Glutamatergic neuron (in vitro differentiated cells): ENCODE data around the gene MYRF. TPM values are rescaled to one million over a fixed set of nuclear protein-coding genes. Genes with fewer than 3 reads are reported as not detected.

ENCODE experiments used
- DNase-seq: peaks from one replicate; pipeline ENCODE4 v3.0.0; 2022
- H3K27ac Mint-ChIP-seq: one replicate; pipeline ENCODE4 v1.8.0; 2020; ENCODE audit warnings: mild to moderate bottlenecking, mixed read lengths, inconsistent platforms; ENCODE audit not compliant: unreplicated experiment
- H3K27me3 Mint-ChIP-seq: one replicate; pipeline ENCODE4 v1.8.0; 2020; ENCODE audit warnings: mild to moderate bottlenecking, moderate library complexity, mixed read lengths, inconsistent platforms; ENCODE audit not compliant: unreplicated experiment
- H3K36me3 Mint-ChIP-seq: one replicate; pipeline ENCODE4 v1.8.0; 2020; ENCODE audit warnings: mild to moderate bottlenecking, mixed read lengths, inconsistent platforms; ENCODE audit not compliant: unreplicated experiment
- H3K4me1 Mint-ChIP-seq: one replicate; pipeline ENCODE4 v1.8.0; 2020; ENCODE audit warnings: mild to moderate bottlenecking, low read depth, mixed read lengths, inconsistent platforms; ENCODE audit not compliant: unreplicated experiment
- H3K4me3 Mint-ChIP-seq: one replicate; pipeline ENCODE4 v1.8.0; 2020; ENCODE audit warnings: mild to moderate bottlenecking, mixed read lengths, inconsistent platforms; ENCODE audit not compliant: unreplicated experiment
- H3K9me3 Mint-ChIP-seq: one replicate; pipeline ENCODE4 v1.8.0; 2020; ENCODE audit warnings: mild to moderate bottlenecking, moderate library complexity, mixed read lengths, inconsistent platforms; ENCODE audit not compliant: unreplicated experiment
- total RNA-seq: library from RNA; stranded (reverse); fragmentation: NEBNext Ultra II Directional; extraction: Animal tissue kit (Norgen Biotek cat#: 25700); gene quantifications from one replicate; pipeline ENCODE4 v1.2.1, GENCODE V29; 2021; ENCODE audit not compliant: unreplicated experiment
- TF ChIP-seq, protein P1 (sequence below): fragments of 200-600 bp; sonication (generic); IDR thresholded peaks from one replicate; pipeline ENCODE4 v1.5.0; 2021; ENCODE audit not compliant: partially characterized antibody, unreplicated experiment

Gene MYRF
- total RNA-seq, 1 donor from 2014 or later, result 0.29 TPM

DNA sequence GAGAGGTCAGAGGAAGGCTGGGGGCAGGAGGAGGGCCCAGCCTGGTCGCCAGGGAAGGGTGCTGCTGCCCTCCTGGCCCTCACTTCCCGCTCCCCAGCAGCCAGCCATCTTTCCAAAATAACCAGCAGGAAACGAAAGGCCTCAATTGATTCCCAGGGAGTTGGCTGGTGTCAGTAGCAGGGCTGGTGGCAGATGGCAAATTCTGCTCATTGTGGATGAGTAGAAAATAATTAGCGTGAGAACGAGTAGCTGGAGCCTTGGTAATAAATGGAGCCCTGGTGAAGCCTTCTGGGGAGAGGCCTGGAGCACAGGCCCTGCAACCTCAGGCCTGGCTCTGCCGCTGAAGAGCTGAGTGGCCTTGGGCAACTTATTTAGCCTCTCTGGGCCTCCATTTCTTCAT is 40.9 kb upstream of the MYRF start:
- Mint-ChIP-seq H3K36me3 (no peaks in the 10 kb centered on the region), H3K4me3 (peak overlapping the region; percentile 59), H3K27ac (peak overlapping the region; percentile 93), H3K4me1 (peaks cover 55% of the 10 kb centered on the region), H3K27me3 (peaks cover 11% of the 10 kb centered on the region), H3K9me3 (peaks cover 12% of the 10 kb centered on the region)
- TF ChIP-seq, protein P1, sequence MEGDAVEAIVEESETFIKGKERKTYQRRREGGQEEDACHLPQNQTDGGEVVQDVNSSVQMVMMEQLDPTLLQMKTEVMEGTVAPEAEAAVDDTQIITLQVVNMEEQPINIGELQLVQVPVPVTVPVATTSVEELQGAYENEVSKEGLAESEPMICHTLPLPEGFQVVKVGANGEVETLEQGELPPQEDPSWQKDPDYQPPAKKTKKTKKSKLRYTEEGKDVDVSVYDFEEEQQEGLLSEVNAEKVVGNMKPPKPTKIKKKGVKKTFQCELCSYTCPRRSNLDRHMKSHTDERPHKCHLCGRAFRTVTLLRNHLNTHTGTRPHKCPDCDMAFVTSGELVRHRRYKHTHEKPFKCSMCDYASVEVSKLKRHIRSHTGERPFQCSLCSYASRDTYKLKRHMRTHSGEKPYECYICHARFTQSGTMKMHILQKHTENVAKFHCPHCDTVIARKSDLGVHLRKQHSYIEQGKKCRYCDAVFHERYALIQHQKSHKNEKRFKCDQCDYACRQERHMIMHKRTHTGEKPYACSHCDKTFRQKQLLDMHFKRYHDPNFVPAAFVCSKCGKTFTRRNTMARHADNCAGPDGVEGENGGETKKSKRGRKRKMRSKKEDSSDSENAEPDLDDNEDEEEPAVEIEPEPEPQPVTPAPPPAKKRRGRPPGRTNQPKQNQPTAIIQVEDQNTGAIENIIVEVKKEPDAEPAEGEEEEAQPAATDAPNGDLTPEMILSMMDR, result no peak
- peak; percentile 75 for DNase-seq

DNA sequence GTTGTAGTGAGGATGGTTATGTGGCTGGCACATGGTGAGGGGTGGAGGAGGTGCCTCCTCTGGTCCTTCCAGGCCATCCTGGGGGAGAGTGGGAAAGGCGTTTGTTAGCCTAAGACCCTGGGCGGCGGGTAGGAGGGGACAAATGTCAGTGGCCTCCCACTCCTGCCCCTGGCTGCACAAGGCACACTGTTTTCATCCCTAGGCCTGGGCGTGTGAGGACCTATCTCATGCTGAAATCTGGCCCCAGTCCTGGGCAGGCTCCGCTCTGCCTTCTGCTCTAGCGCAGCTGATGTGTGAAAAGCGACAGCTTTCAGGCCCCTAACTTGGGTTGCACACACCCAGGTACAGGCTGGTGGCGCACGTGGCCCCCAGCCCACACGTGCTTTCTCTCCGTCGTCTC is 40.1 kb upstream of the MYRF start:
- TF ChIP-seq, protein P1, result no peak
- Mint-ChIP-seq H3K27ac (peak overlapping the region; percentile 93), H3K9me3 (peaks cover 12% of the 10 kb centered on the region), H3K27me3 (peaks cover 10% of the 10 kb centered on the region), H3K4me1 (peaks cover 49% of the 10 kb centered on the region), H3K4me3 (no peak overlapping the region), H3K36me3 (no peaks in the 10 kb centered on the region)
- DNase-seq, result no peak

DNA sequence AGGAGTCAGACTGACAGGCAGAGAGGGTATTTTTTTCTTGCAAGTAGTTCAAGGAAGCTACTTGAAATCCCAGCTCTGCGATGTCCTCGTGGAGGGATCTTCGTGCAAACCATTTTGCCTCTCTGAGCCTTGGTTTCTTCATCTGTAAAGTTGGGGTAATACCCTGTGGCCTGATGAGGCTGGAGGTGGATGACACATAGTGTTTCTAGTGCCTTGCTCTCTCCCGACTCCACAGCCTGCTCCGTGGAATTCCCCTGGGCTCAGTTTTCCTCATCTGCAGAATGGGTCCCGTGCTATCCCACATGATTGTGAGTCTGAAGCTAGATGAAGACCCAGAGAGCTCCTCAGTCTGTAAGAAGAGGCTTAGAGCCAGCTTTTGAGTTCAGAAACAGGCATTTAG is 39.6 kb upstream of the MYRF start:
- H3K36me3 Mint-ChIP-seq, result no peaks in the 10 kb centered on the region
- peaks cover 12% of the 10 kb centered on the region for H3K9me3 Mint-ChIP-seq
- peaks cover 9% of the 10 kb centered on the region for H3K27me3 Mint-ChIP-seq
- no peak for DNase-seq
- H3K4me3 Mint-ChIP-seq, result no peak overlapping the region
- TF ChIP-seq, protein P1, result no peak
- H3K27ac Mint-ChIP-seq, result peak overlapping the region; percentile 93
- H3K4me1 Mint-ChIP-seq, result peaks cover 48% of the 10 kb centered on the region

DNA sequence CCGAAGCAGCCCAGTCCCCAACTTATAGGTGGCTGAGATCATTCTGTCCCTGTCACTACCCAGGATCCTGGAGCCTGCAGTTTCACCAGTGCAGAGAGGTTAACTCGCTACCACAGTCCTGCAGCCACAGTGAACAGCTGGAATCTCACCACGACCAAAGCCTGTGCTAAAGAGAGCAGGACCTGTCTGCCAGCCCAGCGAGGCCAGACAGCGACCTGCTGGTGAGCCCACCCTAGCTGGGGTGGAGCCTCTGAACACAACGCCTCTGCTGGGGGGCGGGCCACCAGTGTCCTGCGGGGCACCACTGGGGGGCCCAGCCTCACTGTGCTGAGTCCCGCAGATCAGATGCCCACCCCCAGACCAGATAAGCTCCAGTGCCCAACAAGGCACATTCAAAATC is 39.0 kb upstream of the MYRF start:
- H3K27ac Mint-ChIP-seq, result peak overlapping the region; percentile 62
- DNase-seq, result no peak
- H3K9me3 Mint-ChIP-seq, result peaks cover 12% of the 10 kb centered on the region
- no peak overlapping the region for H3K4me3 Mint-ChIP-seq
- peaks cover 9% of the 10 kb centered on the region for H3K27me3 Mint-ChIP-seq
- H3K4me1 Mint-ChIP-seq, result peaks cover 50% of the 10 kb centered on the region
- no peaks in the 10 kb centered on the region for H3K36me3 Mint-ChIP-seq
- TF ChIP-seq, protein P1, result no peak

DNA sequence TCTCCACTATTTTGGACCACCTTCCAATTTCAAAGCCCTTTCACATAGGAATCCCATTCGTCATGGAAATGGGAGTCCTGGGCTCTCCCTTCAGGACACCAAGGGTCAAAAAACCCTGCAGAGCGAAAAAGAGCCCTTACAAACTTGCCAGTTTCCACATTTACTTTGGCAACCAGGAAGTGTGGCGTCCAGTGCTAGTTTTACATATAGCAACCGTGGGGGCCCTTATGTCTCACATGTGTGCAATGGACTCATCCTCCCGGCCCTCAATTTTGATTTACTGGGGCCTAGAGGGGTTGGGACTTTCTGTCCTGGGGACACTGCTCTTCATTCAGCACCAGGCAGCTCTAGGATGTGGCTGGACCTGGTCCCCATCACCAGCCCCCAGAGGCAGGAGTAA is 38.5 kb upstream of the MYRF start:
- H3K27ac Mint-ChIP-seq, result no peak overlapping the region
- no peak overlapping the region for H3K4me3 Mint-ChIP-seq
- peaks cover 9% of the 10 kb centered on the region for H3K27me3 Mint-ChIP-seq
- peaks cover 50% of the 10 kb centered on the region for H3K4me1 Mint-ChIP-seq
- TF ChIP-seq, protein P1, result no peak
- H3K9me3 Mint-ChIP-seq, result peaks cover 12% of the 10 kb centered on the region
- H3K36me3 Mint-ChIP-seq, result no peaks in the 10 kb centered on the region
- DNase-seq, result no peak
